Measurements from ENCODE around the gene NBEA.

Gene NBEA

DNA sequence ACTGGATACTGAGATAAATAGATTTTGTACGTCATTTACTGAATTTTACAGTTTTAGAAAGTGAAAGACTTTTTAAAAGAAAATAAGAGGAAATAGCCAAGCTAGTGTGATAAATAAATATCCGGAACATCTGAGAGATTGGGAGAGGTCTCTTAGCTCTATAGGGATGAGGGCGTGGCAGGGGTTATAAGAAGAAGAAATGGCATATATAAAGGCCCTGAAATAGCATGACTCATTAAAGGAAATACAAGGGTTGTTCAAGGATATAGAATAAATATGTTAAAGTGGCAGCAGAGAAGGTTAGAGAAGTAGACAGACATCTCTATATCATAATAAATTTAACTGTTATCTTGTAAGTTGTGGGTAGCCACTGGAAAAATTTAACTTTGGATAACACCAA is 390.1 kb downstream of the NBEA start:
- no CpG with 5 or more reads among the region's 3 CpGs for WGBS (ENCODE audit: insufficient coverage, insufficient read length)
- Histone ChIP-seq H3K27me3 (ENCODE audit: control insufficient read depth, insufficient read depth, low read length) (no peaks in the 10 kb centered on the region), H3K27ac (ENCODE audit: low read length) (no peak overlapping the region), H3K36me3 (ENCODE audit: control insufficient read depth, insufficient read depth, low read length) (no peaks in the 10 kb centered on the region), H3K9me3 (ENCODE audit: control insufficient read depth, insufficient read depth, low read length) (no peaks in the 10 kb centered on the region), H3K4me3 (ENCODE audit: low read length) (no peak overlapping the region), H3K4me1 (ENCODE audit: control insufficient read depth, insufficient read depth, low read length) (no peaks in the 10 kb centered on the region)
- no peak for DNase-seq (ENCODE audit: low read depth, low spot score)

DNA sequence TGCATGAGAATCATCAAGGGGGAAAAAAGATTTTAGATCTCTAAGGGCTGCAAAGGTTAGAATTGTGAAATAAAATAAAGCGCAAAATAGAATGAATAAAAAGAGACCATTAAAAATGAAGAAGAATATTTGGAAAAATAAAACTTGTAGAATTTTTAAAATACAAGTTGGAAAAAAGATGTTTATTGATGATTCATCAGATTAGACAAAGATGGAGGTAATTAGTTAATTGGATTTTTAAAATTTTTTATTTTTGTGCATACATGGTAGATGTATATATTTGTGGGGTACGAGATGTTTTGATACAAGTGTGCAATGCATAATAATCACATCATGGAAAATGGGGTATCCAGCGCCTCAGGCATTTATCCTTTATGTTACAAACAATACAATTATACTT is 391.1 kb downstream of the NBEA start:
- Histone ChIP-seq H3K27ac (ENCODE audit: low read length) (no peak overlapping the region), H3K9me3 (ENCODE audit: control insufficient read depth, insufficient read depth, low read length) (no peaks in the 10 kb centered on the region), H3K36me3 (ENCODE audit: control insufficient read depth, insufficient read depth, low read length) (no peaks in the 10 kb centered on the region), H3K4me3 (ENCODE audit: low read length) (no peak overlapping the region), H3K27me3 (ENCODE audit: control insufficient read depth, insufficient read depth, low read length) (no peaks in the 10 kb centered on the region), H3K4me1 (ENCODE audit: control insufficient read depth, insufficient read depth, low read length) (no peaks in the 10 kb centered on the region)
- 100% methylated on average over 2 of the region's 3 CpGs for WGBS (ENCODE audit: insufficient coverage, insufficient read length)
- no peak for DNase-seq (ENCODE audit: low read depth, low spot score)

DNA sequence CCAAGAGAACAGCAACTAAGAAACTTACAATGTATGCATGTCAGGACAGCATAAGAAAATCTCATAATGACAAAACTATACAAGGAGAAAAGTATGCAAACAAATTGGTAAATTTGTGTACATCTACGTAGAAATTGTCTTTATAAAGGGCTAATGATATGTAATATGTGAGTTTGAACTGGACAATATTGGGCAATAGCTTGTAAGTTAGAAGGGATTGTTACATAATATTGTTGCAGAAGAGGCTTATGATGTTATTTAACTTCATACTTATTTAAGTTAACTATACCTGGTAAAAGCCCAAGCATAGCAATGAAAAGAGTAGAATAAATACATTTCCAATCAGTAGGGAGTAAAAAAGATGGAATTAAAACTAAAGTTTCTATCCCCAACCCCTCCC is 400.4 kb downstream of the NBEA start:
- no CpG with 5 or more reads among the region's 1 CpG for WGBS (ENCODE audit: insufficient coverage, insufficient read length)
- no peak for DNase-seq (ENCODE audit: low read depth, low spot score)
- H3K36me3 ChIP-seq (ENCODE audit: control insufficient read depth, insufficient read depth, low read length), result no peaks in the 10 kb centered on the region
- no peaks in the 10 kb centered on the region for H3K27me3 ChIP-seq (ENCODE audit: control insufficient read depth, insufficient read depth, low read length)
- H3K9me3 ChIP-seq (ENCODE audit: control insufficient read depth, insufficient read depth, low read length), result no peaks in the 10 kb centered on the region
- H3K4me3 ChIP-seq (ENCODE audit: low read length), result no peak overlapping the region
- no peaks in the 10 kb centered on the region for H3K4me1 ChIP-seq (ENCODE audit: control insufficient read depth, insufficient read depth, low read length)
- H3K27ac ChIP-seq (ENCODE audit: low read length), result no peak overlapping the region

- Histone ChIP-seq H3K4me1 (ENCODE audit: control insufficient read depth, insufficient read depth, low read length) (no peaks in the 10 kb centered on the region), H3K4me3 (ENCODE audit: low read length) (no peak overlapping the region), H3K9me3 (ENCODE audit: control insufficient read depth, insufficient read depth, low read length) (no peaks in the 10 kb centered on the region), H3K36me3 (ENCODE audit: control insufficient read depth, insufficient read depth, low read length) (no peaks in the 10 kb centered on the region; the same call in 1 of the 2 replicates), H3K27me3 (ENCODE audit: control insufficient read depth, insufficient read depth, low read length) (no peaks in the 10 kb centered on the region), H3K27ac (ENCODE audit: low read length) (no peak overlapping the region)
- WGBS (ENCODE audit: insufficient coverage, insufficient read length), result no CpG with 5 or more reads among the region's 3 CpGs
- DNase-seq (ENCODE audit: low read depth, low spot score), result no peak
Observed at GRCh38 chr13:35343417-35343816, 401.3 kb downstream of the NBEA start.

- DNase-seq (ENCODE audit: low read depth, low spot score), result no peak
- H3K27me3 ChIP-seq (ENCODE audit: control insufficient read depth, insufficient read depth, low read length), result no peaks in the 10 kb centered on the region
- H3K4me1 ChIP-seq (ENCODE audit: control insufficient read depth, insufficient read depth, low read length), result no peaks in the 10 kb centered on the region
- H3K9me3 ChIP-seq (ENCODE audit: control insufficient read depth, insufficient read depth, low read length), result no peaks in the 10 kb centered on the region
- H3K4me3 ChIP-seq (ENCODE audit: low read length), result no peak overlapping the region
- H3K36me3 ChIP-seq (ENCODE audit: control insufficient read depth, insufficient read depth, low read length), result no peaks in the 10 kb centered on the region; the same call in 1 of the 2 replicates
- WGBS (ENCODE audit: insufficient coverage, insufficient read length), result no CpG with 5 or more reads among the region's 2 CpGs
- H3K27ac ChIP-seq (ENCODE audit: low read length), result no peak overlapping the region
Observed at GRCh38 chr13:35345992-35346391, 403.9 kb downstream of the NBEA start.

GRCh38 chr13:35346494-35346893 is 404.4 kb downstream of the NBEA start:
- DNase-seq (ENCODE audit: low read depth, low spot score), result no peak
- no peak overlapping the region for H3K27ac ChIP-seq (ENCODE audit: low read length)
- no peak overlapping the region for H3K4me3 ChIP-seq (ENCODE audit: low read length)
- no peaks in the 10 kb centered on the region for H3K27me3 ChIP-seq (ENCODE audit: control insufficient read depth, insufficient read depth, low read length)
- H3K9me3 ChIP-seq (ENCODE audit: control insufficient read depth, insufficient read depth, low read length), result no peaks in the 10 kb centered on the region
- no peaks in the 10 kb centered on the region for H3K4me1 ChIP-seq (ENCODE audit: control insufficient read depth, insufficient read depth, low read length)
- no peaks in the 10 kb centered on the region; the same call in 1 of the 2 replicates for H3K36me3 ChIP-seq (ENCODE audit: control insufficient read depth, insufficient read depth, low read length)
- no CpG with 5 or more reads among the region's 4 CpGs for WGBS (ENCODE audit: insufficient coverage, insufficient read length)

DNA sequence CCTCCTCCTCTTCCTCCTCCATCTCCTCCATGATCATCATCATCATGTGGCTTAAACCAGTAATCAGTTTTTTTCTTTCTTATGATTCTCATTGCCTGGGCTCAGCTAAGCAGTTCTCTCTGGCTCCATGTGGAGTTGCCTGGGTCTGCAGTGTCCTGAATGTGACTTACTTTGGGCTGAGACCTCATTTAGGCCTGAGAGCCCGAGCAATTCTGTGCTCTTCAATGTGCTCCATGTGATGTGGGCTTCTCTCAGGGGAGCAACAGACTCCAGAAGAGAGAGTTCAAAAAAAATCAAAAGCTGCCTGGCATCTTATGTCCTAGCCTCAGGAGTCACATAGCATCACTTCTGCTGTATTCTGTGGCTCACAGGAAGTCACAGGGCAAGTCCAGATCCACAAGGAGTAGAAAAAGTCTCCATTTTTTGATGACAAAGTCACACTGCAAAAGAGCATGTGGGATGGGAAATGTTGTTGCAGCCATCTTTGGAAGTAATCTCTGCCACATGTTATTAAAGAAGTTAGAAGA is 405.7 kb downstream of the NBEA start:
- H3K36me3 ChIP-seq (ENCODE audit: control insufficient read depth, insufficient read depth, low read length), result no peaks in the 10 kb centered on the region; the same call in 1 of the 2 replicates
- no peaks in the 10 kb centered on the region for H3K4me1 ChIP-seq (ENCODE audit: control insufficient read depth, insufficient read depth, low read length)
- no peaks in the 10 kb centered on the region for H3K27me3 ChIP-seq (ENCODE audit: control insufficient read depth, insufficient read depth, low read length)
- H3K27ac ChIP-seq (ENCODE audit: low read length), result no peak overlapping the region
- no CpG with 5 or more reads among the region's 1 CpG for WGBS (ENCODE audit: insufficient coverage, insufficient read length)
- H3K9me3 ChIP-seq (ENCODE audit: control insufficient read depth, insufficient read depth, low read length), result no peaks in the 10 kb centered on the region
- no peak for DNase-seq (ENCODE audit: low read depth, low spot score)
- H3K4me3 ChIP-seq (ENCODE audit: low read length), result no peak overlapping the region

- no peak overlapping the region for H3K4me3 ChIP-seq (ENCODE audit: low read length)
- no peaks in the 10 kb centered on the region; the same call in 1 of the 2 replicates for H3K36me3 ChIP-seq (ENCODE audit: control insufficient read depth, insufficient read depth, low read length)
- no peaks in the 10 kb centered on the region for H3K27me3 ChIP-seq (ENCODE audit: control insufficient read depth, insufficient read depth, low read length)
- WGBS (ENCODE audit: insufficient coverage, insufficient read length), result no CpG with 5 or more reads among the region's 2 CpGs
- H3K9me3 ChIP-seq (ENCODE audit: control insufficient read depth, insufficient read depth, low read length), result no peaks in the 10 kb centered on the region
- H3K27ac ChIP-seq (ENCODE audit: low read length), result no peak overlapping the region
- DNase-seq (ENCODE audit: low read depth, low spot score), result no peak
- H3K4me1 ChIP-seq (ENCODE audit: control insufficient read depth, insufficient read depth, low read length), result no peaks in the 10 kb centered on the region
Observed at GRCh38 chr13:35349052-35349451, 407.0 kb downstream of the NBEA start.

DNA sequence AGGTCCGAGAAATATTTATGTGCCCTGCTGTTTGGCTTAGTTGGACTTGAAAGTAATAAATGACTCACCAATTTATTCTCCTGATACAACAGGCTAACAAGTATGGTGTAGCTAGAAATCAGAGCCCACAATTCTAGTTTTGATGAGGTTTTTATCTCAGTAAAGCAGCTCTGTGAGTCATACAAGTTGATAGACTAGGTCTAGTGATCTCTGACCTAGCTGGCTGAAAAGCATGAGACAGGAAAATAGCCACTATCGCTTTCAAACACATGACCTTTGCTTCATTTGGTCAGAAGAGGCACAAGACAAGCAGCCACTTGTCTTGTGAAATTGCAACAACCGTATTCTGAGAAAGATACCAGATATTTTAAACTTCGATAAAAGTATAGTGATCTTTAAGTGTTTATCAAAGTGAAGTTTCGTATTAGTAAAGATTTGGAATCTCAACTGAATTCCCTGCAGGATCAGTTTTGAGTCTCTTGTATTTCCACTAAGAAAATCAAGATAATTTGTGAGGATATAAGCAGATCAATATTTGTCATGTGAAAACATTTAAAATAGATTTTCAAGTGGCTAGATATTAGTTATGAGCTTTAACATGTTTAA is 407.7 kb downstream of the NBEA start:
- Histone ChIP-seq H3K27ac (ENCODE audit: low read length) (no peak overlapping the region), H3K4me1 (ENCODE audit: control insufficient read depth, insufficient read depth, low read length) (no peaks in the 10 kb centered on the region), H3K4me3 (ENCODE audit: low read length) (no peak overlapping the region), H3K36me3 (ENCODE audit: control insufficient read depth, insufficient read depth, low read length) (no peaks in the 10 kb centered on the region; the same call in 1 of the 2 replicates), H3K9me3 (ENCODE audit: control insufficient read depth, insufficient read depth, low read length) (no peaks in the 10 kb centered on the region), H3K27me3 (ENCODE audit: control insufficient read depth, insufficient read depth, low read length) (no peaks in the 10 kb centered on the region)
- no peak for DNase-seq (ENCODE audit: low read depth, low spot score)
- 100% methylated on average over 2 of the region's 5 CpGs for WGBS (ENCODE audit: insufficient coverage, insufficient read length)

GRCh38 chr13:35354285-35354684 is 412.2 kb downstream of the NBEA start:
- no peaks in the 10 kb centered on the region for H3K36me3 ChIP-seq (ENCODE audit: control insufficient read depth, insufficient read depth, low read length)
- H3K27ac ChIP-seq (ENCODE audit: low read length), result no peak overlapping the region
- H3K4me3 ChIP-seq (ENCODE audit: low read length), result no peak overlapping the region
- H3K9me3 ChIP-seq (ENCODE audit: control insufficient read depth, insufficient read depth, low read length), result no peaks in the 10 kb centered on the region
- no peaks in the 10 kb centered on the region for H3K27me3 ChIP-seq (ENCODE audit: control insufficient read depth, insufficient read depth, low read length)
- DNase-seq (ENCODE audit: low read depth, low spot score), result no peak
- H3K4me1 ChIP-seq (ENCODE audit: control insufficient read depth, insufficient read depth, low read length), result no peaks in the 10 kb centered on the region
- no CpG with 5 or more reads among the region's 2 CpGs for WGBS (ENCODE audit: insufficient coverage, insufficient read length)

GRCh38 chr13:35354882-35355281 is 412.8 kb downstream of the NBEA start:
- H3K27ac ChIP-seq (ENCODE audit: low read length), result no peak overlapping the region
- H3K4me3 ChIP-seq (ENCODE audit: low read length), result no peak overlapping the region
- no peaks in the 10 kb centered on the region for H3K27me3 ChIP-seq (ENCODE audit: control insufficient read depth, insufficient read depth, low read length)
- H3K36me3 ChIP-seq (ENCODE audit: control insufficient read depth, insufficient read depth, low read length), result no peaks in the 10 kb centered on the region
- no peak for DNase-seq (ENCODE audit: low read depth, low spot score)
- no peaks in the 10 kb centered on the region for H3K4me1 ChIP-seq (ENCODE audit: control insufficient read depth, insufficient read depth, low read length)
- WGBS (ENCODE audit: insufficient coverage, insufficient read length), result no CpG with 5 or more reads among the region's 1 CpG
- no peaks in the 10 kb centered on the region for H3K9me3 ChIP-seq (ENCODE audit: control insufficient read depth, insufficient read depth, low read length)
